DOHH2 (cell line): ENCODE results near the gene RALGAPA2.

Source experiments
- H3F3A ChIP-seq: fragments of 200-600 bp; sonication (generic), shearing (Covaris generic); 2 replicates; pipeline ENCODE4 v1.6.0; 2016; ENCODE audit warnings: antibody characterized with exemption, mild to moderate bottlenecking; ENCODE audit not compliant: control insufficient read depth, insufficient read depth
- H3K27ac ChIP-seq: fragments of 200-600 bp; sonication (generic); 2 replicates; pipeline ENCODE4 v1.5.1; 2014; ENCODE audit warnings: low read depth, mild to moderate bottlenecking, low read length, moderate library complexity
- H3K27me3 ChIP-seq: fragments of 200-600 bp; sonication (generic); 2 replicates; pipeline ENCODE4 v1.6.1; 2014; ENCODE audit warnings: mild to moderate bottlenecking, low read length, mixed read lengths; ENCODE audit not compliant: control insufficient read depth
- H3K36me3 ChIP-seq: fragments of 200-600 bp; sonication (generic); 2 replicates; pipeline ENCODE4 v1.6.1; 2014; ENCODE audit warnings: mild to moderate bottlenecking, low read length, moderate library complexity, mixed read lengths; ENCODE audit not compliant: control insufficient read depth
- H3K4me1 ChIP-seq: fragments of 200-600 bp; sonication (generic); 2 replicates; pipeline ENCODE4 v1.6.1; 2014; ENCODE audit warnings: mild to moderate bottlenecking, low read length, mixed read lengths; ENCODE audit not compliant: control insufficient read depth
- H3K4me2 ChIP-seq: fragments of 200-600 bp; sonication (generic); 2 replicates; pipeline ENCODE4 v1.6.0; 2014; ENCODE audit warnings: mild to moderate bottlenecking, low read length, moderate library complexity
- H3K4me3 ChIP-seq: fragments of 200-600 bp; sonication (generic); 2 replicates; pipeline ENCODE4 v1.5.1; 2014; ENCODE audit warnings: mild to moderate bottlenecking, low read length, mixed read lengths
- H3K79me2 ChIP-seq: fragments of 200-600 bp; sonication (generic); 2 replicates; pipeline ENCODE4 v1.6.1; 2014; ENCODE audit warnings: mild to moderate bottlenecking, low read length, mixed read lengths; ENCODE audit not compliant: control insufficient read depth
- H3K9me2 ChIP-seq: fragments of 200-600 bp; sonication (generic); replicated peaks from 2 replicates; pipeline ENCODE4 v1.6.1; 2014; ENCODE audit warnings: mild to moderate bottlenecking, low read length, mixed read lengths; ENCODE audit not compliant: control insufficient read depth
- H3K9me3 ChIP-seq: fragments of 200-600 bp; sonication (generic); 2 replicates; pipeline ENCODE4 v1.6.1; 2014; ENCODE audit warnings: antibody characterized with exemption, low read length, mixed read lengths; ENCODE audit not compliant: control insufficient read depth, insufficient read depth
- H4K20me1 ChIP-seq: fragments of 200-600 bp; sonication (generic); 2 replicates; pipeline ENCODE4 v1.6.0; 2014; ENCODE audit warnings: low read depth, mild to moderate bottlenecking, antibody characterized with exemption, low read length, moderate library complexity; ENCODE audit not compliant: control insufficient read depth, insufficient read depth
- EZH2phosphoT487 ChIP-seq: fragments of 200-600 bp; sonication (generic); IDR thresholded peaks from 2 replicates; pipeline ENCODE4 v1.6.1; 2017; ENCODE audit warnings: borderline replicate concordance, mild to moderate bottlenecking, antibody characterized with exemption, low read length, moderate library complexity, mixed read lengths
- TF ChIP-seq, protein P1 (sequence below): fragments of 200-600 bp; sonication (generic); IDR thresholded peaks from one replicate; pipeline ENCODE4 v1.5.1; 2014; ENCODE audit warnings: antibody characterized with exemption, mild to moderate bottlenecking, low read depth, low read length; ENCODE audit not compliant: poor library complexity, severe bottlenecking

Gene RALGAPA2

DNA sequence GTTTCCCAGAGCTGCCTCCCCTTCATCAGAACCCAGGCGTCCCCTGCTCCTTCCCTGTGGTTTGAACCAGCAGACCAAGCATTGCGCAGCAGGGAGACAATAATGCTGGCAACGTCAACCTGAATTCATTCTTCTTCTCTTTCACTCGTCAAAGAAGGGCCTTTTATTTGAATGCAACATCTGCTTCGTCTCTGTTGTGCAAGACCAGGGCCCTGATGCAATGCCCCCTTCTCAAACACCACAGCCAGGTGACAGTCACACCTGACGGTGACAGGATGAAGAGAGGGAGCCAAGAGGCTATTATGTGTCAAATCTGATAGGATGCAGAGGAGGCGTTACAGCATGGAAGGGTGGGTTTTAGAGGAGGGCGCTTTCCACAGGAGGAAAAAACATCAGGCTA is 336.6 kb downstream of the RALGAPA2 start:
- H3K4me2 ChIP-seq = no peak overlapping the region
- H3K4me3 ChIP-seq = no peak overlapping the region
- peaks cover 18% of the 10 kb centered on the region for H3K27me3 ChIP-seq
- H3K36me3 ChIP-seq = no peaks in the 10 kb centered on the region
- H4K20me1 ChIP-seq = no peaks in the 10 kb centered on the region
- no peak for TF ChIP-seq EZH2phosphoT487
- TF ChIP-seq, protein P1, sequence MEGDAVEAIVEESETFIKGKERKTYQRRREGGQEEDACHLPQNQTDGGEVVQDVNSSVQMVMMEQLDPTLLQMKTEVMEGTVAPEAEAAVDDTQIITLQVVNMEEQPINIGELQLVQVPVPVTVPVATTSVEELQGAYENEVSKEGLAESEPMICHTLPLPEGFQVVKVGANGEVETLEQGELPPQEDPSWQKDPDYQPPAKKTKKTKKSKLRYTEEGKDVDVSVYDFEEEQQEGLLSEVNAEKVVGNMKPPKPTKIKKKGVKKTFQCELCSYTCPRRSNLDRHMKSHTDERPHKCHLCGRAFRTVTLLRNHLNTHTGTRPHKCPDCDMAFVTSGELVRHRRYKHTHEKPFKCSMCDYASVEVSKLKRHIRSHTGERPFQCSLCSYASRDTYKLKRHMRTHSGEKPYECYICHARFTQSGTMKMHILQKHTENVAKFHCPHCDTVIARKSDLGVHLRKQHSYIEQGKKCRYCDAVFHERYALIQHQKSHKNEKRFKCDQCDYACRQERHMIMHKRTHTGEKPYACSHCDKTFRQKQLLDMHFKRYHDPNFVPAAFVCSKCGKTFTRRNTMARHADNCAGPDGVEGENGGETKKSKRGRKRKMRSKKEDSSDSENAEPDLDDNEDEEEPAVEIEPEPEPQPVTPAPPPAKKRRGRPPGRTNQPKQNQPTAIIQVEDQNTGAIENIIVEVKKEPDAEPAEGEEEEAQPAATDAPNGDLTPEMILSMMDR = no peak
- H3K9me2 ChIP-seq = no peaks in the 10 kb centered on the region
- no peaks in the 10 kb centered on the region for H3K9me3 ChIP-seq
- no peaks in the 10 kb centered on the region for H3K79me2 ChIP-seq
- H3F3A ChIP-seq = no peaks in the 10 kb centered on the region
- H3K27ac ChIP-seq = no peak overlapping the region
- no peaks in the 10 kb centered on the region for H3K4me1 ChIP-seq

DNA sequence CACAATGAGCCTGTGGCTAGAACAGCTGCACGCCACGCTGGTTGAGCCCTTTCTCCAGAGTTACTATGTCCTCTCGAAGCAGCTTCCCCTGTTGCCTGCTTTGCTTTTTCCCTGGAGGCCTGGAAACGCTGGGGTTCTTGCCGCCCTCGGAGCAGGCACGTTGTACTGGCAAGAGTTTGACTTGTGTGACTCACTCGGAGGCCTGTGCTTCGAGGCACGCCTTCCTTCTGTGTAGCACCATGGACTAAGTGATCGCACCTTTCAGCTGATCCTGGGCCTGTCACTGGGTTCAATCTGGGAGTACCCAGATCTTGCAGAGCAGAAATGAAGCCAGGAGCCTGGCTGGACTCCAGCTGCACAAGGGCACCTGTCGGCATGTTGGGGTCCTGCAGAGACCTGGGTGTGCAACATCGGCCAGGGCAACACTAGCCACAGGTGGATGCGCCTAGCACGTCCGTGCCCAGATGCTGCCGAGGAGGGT is 339.3 kb downstream of the RALGAPA2 start:
- Histone ChIP-seq H3K9me3 (no peaks in the 10 kb centered on the region), H3K27me3 (peaks cover 35% of the 10 kb centered on the region), H3K36me3 (no peaks in the 10 kb centered on the region), H3K4me2 (no peak overlapping the region), H3F3A (no peaks in the 10 kb centered on the region), H3K4me3 (no peak overlapping the region), H4K20me1 (no peaks in the 10 kb centered on the region), H3K4me1 (no peaks in the 10 kb centered on the region), H3K27ac (no peak overlapping the region), H3K9me2 (no peaks in the 10 kb centered on the region), H3K79me2 (no peaks in the 10 kb centered on the region)
- no peak for TF ChIP-seq EZH2phosphoT487
- TF ChIP-seq, protein P1 = no peak

DNA sequence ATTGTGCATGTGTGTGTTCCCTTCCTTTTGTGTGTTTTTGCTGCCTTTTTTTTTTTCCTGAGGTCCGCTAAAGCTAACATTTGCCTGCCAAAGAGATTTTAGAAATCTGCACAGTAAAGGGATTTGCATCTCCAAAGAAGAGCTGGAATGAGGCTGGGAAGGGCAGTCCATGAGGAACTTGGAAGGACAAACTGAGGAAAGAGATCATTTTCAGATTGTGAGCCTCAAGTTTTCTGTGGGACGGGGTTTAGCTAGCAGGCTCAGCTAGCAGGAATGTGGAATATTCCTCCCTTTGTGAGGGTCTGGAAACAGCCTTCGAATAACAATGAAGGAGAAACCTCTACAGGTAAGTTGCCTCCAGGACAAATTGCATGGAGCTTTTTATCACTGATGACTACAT is 340.8 kb downstream of the RALGAPA2 start:
- peaks cover 35% of the 10 kb centered on the region for H3K27me3 ChIP-seq
- no peak overlapping the region for H3K4me2 ChIP-seq
- no peaks in the 10 kb centered on the region for H3K9me3 ChIP-seq
- no peak for TF ChIP-seq EZH2phosphoT487
- TF ChIP-seq, protein P1 = no peak
- no peak overlapping the region for H3K27ac ChIP-seq
- H3K4me3 ChIP-seq = no peak overlapping the region
- H4K20me1 ChIP-seq = no peaks in the 10 kb centered on the region
- H3K9me2 ChIP-seq = no peaks in the 10 kb centered on the region
- H3K79me2 ChIP-seq = no peaks in the 10 kb centered on the region
- no peaks in the 10 kb centered on the region for H3K4me1 ChIP-seq
- H3K36me3 ChIP-seq = no peaks in the 10 kb centered on the region
- no peaks in the 10 kb centered on the region for H3F3A ChIP-seq
